ENCODE data around the gene SAFB2.

Gene SAFB2

GRCh38 chr19:5580161-5580571, 42.4 kb downstream of the SAFB2 start:
- TF ChIP-seq CTCF (conservative IDR thresholded peaks at IDR 0.05; ENCODE audit: low read depth) = no peak
- ChIA-PET POLR2A (ENCODE audit: low non-redundant PET) (no interaction called here), CTCF (interaction anchor here (0.6 to 2.0 kb wide), 3 partner anchors 32 to 488 kb away, joined by 3 to 20 read pairs (median 5); no protein-coding TSS in a partner anchor)
- H3K27ac ChIP-seq = no peak overlapping the region
- no peak for DNase-seq (ENCODE audit: low spot score)

- H3K27ac ChIP-seq = no peak overlapping the region
- POLR2A ChIA-PET (ENCODE audit: low non-redundant PET) = no interaction called here
- DNase-seq (ENCODE audit: low spot score) = no peak
- no peak for TF ChIP-seq CTCF (conservative IDR thresholded peaks at IDR 0.05; ENCODE audit: low read depth)
- CTCF ChIA-PET = interaction anchor here (0.6 to 2.0 kb wide), 3 partner anchors 32 to 488 kb away, joined by 3 to 20 read pairs (median 5); no protein-coding TSS in a partner anchor
Observed at GRCh38 chr19:5579697-5580096, 42.9 kb downstream of the SAFB2 start.

- ChIA-PET POLR2A (ENCODE audit: low non-redundant PET) (no interaction called here), CTCF (interaction anchor here (0.6 to 0.7 kb wide), 2 partner anchors 22 to 93 kb away, joined by 3 to 4 read pairs; no protein-coding TSS in a partner anchor)
- H3K27ac ChIP-seq = no peak overlapping the region
- no peak for TF ChIP-seq CTCF (conservative IDR thresholded peaks at IDR 0.05; ENCODE audit: low read depth)
- no peak for DNase-seq (ENCODE audit: low spot score)
Observed at GRCh38 chr19:5579286-5579685, 43.3 kb downstream of the SAFB2 start.

GRCh38 chr19:5578097-5578846, 44.3 kb downstream of the SAFB2 start:
- H3K27ac ChIP-seq = peak overlapping the region; percentile 62
- DNase-seq (ENCODE audit: low spot score) = peak; percentile 75
- peak; percentile 95 for TF ChIP-seq CTCF (conservative IDR thresholded peaks at IDR 0.05; ENCODE audit: low read depth)
- POLR2A ChIA-PET (ENCODE audit: low non-redundant PET) = no interaction called here
- CTCF ChIA-PET = interaction anchor here (0.6 kb wide), 1 partner anchor 94 kb away, joined by 3 read pairs; no protein-coding TSS in a partner anchor

- ChIA-PET POLR2A (ENCODE audit: low non-redundant PET) (no interaction called here), CTCF (no interaction called here)
- TF ChIP-seq CTCF (conservative IDR thresholded peaks at IDR 0.05; ENCODE audit: low read depth) = no peak
- no peak for DNase-seq (ENCODE audit: low spot score)
- H3K27ac ChIP-seq = no peak overlapping the region
Observed at GRCh38 chr19:5575590-5575989, 47.0 kb downstream of the SAFB2 start.

GRCh38 chr19:5572556-5573286, 49.9 kb downstream of the SAFB2 start:
- TF ChIP-seq CTCF (conservative IDR thresholded peaks at IDR 0.05; ENCODE audit: low read depth) = no peak
- DNase-seq (ENCODE audit: low spot score) = no peak
- ChIA-PET POLR2A (ENCODE audit: low non-redundant PET) (no interaction called here), CTCF (interaction anchor here (0.6 kb wide), 1 partner anchor 534 kb away, joined by 3 read pairs; no protein-coding TSS in a partner anchor)
- no peak overlapping the region for H3K27ac ChIP-seq
